Keratinocyte (primary cell): ENCODE data around the gene STAB2. TPM values are rescaled to one million over a fixed set of nuclear protein-coding genes. Genes with fewer than 3 reads are reported as not detected.

Experiments
- DNase-seq: peaks from one replicate; pipeline ENCODE4 v3.0.0-alpha.2; 2011; ENCODE audit warnings: low read depth, missing footprints, low spot score
- FAIRE-seq: peaks from 2 replicates; lab custom pipeline; 2011; peaks lifted over from hg19 to GRCh38; lab: Jason Lieb, UNC
- H2AFZ ChIP-seq: 2 replicates; pipeline ENCODE4 v1.6.0; 2012; ENCODE audit warnings: low read length, control low read depth, inconsistent platforms; ENCODE audit not compliant: control insufficient read depth
- H3K27ac ChIP-seq: 2 replicates; pipeline ENCODE4 v1.5.1; 2011; ENCODE audit warnings: low read length; ENCODE audit not compliant: control insufficient read depth, insufficient read depth
- H3K27me3 ChIP-seq: 3 replicates; pipeline ENCODE4 v1.6.0; 2011; ENCODE audit warnings: low read length; ENCODE audit not compliant: control insufficient read depth, insufficient read depth; ENCODE audit errors: extremely low read depth
- H3K36me3 ChIP-seq, 2 experiments: 2 replicates in 1 of 2; 3 replicates in 1 of 2; pipeline ENCODE4 v1.5.1; 2011; ENCODE audit warnings: low read length in 2 of 2, mild to moderate bottlenecking in 1 of 2; ENCODE audit not compliant: control insufficient read depth in 2 of 2, insufficient read depth in 2 of 2; ENCODE audit errors: extremely low read depth in 1 of 2
- H3K4me1 ChIP-seq: 3 replicates; pipeline ENCODE4 v1.5.1; 2011; ENCODE audit warnings: low read length; ENCODE audit not compliant: control insufficient read depth, insufficient read depth; ENCODE audit errors: extremely low read depth
- H3K4me2 ChIP-seq: 3 replicates; pipeline ENCODE4 v1.6.0; 2011; ENCODE audit warnings: low read depth, low read length; ENCODE audit not compliant: control insufficient read depth, insufficient read depth; ENCODE audit errors: extremely low read depth
- H3K4me3 ChIP-seq, 3 experiments: fragments of 200-600 bp in 1 of 3; sonication (generic) in 1 of 3; 2 replicates in 2 of 3; 3 replicates in 1 of 3; pipeline ENCODE4 v1.5.1; 2011 to 2016; ENCODE audit warnings: low read length in 3 of 3, mild to moderate bottlenecking in 3 of 3, control low read depth in 2 of 3, inconsistent platforms in 1 of 3, low read depth in 1 of 3, mixed read lengths in 1 of 3, mixed run types in 1 of 3, moderate library complexity in 1 of 3; ENCODE audit not compliant: control insufficient read depth in 2 of 3, insufficient read depth in 2 of 3; ENCODE audit errors: extremely low read depth in 1 of 3
- H3K79me2 ChIP-seq: 2 replicates; pipeline ENCODE4 v1.6.0; 2012; ENCODE audit warnings: low read length; ENCODE audit not compliant: control insufficient read depth, insufficient read depth
- H3K9ac ChIP-seq: 3 replicates; pipeline ENCODE4 v1.6.0; 2011; ENCODE audit warnings: low read length; ENCODE audit not compliant: control insufficient read depth, insufficient read depth; ENCODE audit errors: extremely low read depth
- H3K9me1 ChIP-seq: 3 replicates; pipeline ENCODE4 v1.6.0; 2011; ENCODE audit warnings: low read length; ENCODE audit not compliant: control insufficient read depth, insufficient read depth; ENCODE audit errors: extremely low read depth
- H3K9me3 ChIP-seq: 2 replicates; pipeline ENCODE4 v1.5.1; 2012; ENCODE audit warnings: low read depth, low read length; ENCODE audit not compliant: control insufficient read depth
- H4K20me1 ChIP-seq: 3 replicates; pipeline ENCODE4 v1.6.0; 2011; ENCODE audit warnings: low read length; ENCODE audit not compliant: control insufficient read depth, insufficient read depth; ENCODE audit errors: extremely low read depth
- EZH2 ChIP-seq: IDR thresholded peaks from one replicate; pipeline ENCODE4 v1.6.1; 2012; ENCODE audit warnings: inconsistent platforms, mild to moderate bottlenecking, low read length, moderate library complexity
- dilution Hi-C: fragments of 300-500 bp; cut with MboI; formaldehyde crosslinking; loops from one replicate; pipeline ENCODE4 v1.7.0; 2020; ENCODE audit warnings: low sequenced_read_pairs; ENCODE audit not compliant: extremely low pct_ligation_motif_present
- polyA plus RNA-seq, 5 experiments: library from polyadenylated mRNA; depleted of rRNA in 3 of 5; stranded (reverse) in 3 of 5; stranded (forward) in 1 of 5; unstranded in 1 of 5; fragments of >200 nt; gene quantifications; 1 replicate in 1 of 5; 2 replicates in 3 of 5; 3 replicates in 1 of 5; pipeline versions ENCODE4 v1.2.1 to v1.2.3, GENCODE V29; 2011 to 2012; ENCODE audit warnings: missing spikeins in 2 of 5, low read depth in 1 of 5, low replicate concordance in 1 of 5
- TF ChIP-seq, protein P1 (sequence below), 3 experiments: IDR thresholded peaks in 1 of 3; conservative IDR thresholded peaks in 1 of 3; optimal IDR thresholded peaks in 1 of 3; 2 replicates in 2 of 3; 3 replicates in 1 of 3; pipeline versions ENCODE3 to v1.5.1; 2011; ENCODE audit warnings: low read length in 3 of 3, mild to moderate bottlenecking in 3 of 3, moderate library complexity in 2 of 3, control low read depth in 1 of 3, inconsistent platforms in 1 of 3; ENCODE audit not compliant: insufficient read depth in 2 of 3; ENCODE audit errors: extremely low read depth in 1 of 3

STAB2 gene
- polyA plus RNA-seq, 1 donor (not counting 4 experiments of a cell fraction or from before 2014, with no cell fraction given) = not detected

GRCh38 chr12:103680591-103681141 is 93.6 kb downstream of the STAB2 start:
- no peaks in the 10 kb centered on the region for H3K9me1 ChIP-seq
- no peak overlapping the region for H3K4me3 ChIP-seq
- H3K36me3 ChIP-seq = no peaks in the 10 kb centered on the region
- H3K27ac ChIP-seq = no peak overlapping the region
- no peak overlapping the region for H3K9ac ChIP-seq
- no peaks in the 10 kb centered on the region for H4K20me1 ChIP-seq
- no peak for TF ChIP-seq EZH2
- TF ChIP-seq, protein P1, sequence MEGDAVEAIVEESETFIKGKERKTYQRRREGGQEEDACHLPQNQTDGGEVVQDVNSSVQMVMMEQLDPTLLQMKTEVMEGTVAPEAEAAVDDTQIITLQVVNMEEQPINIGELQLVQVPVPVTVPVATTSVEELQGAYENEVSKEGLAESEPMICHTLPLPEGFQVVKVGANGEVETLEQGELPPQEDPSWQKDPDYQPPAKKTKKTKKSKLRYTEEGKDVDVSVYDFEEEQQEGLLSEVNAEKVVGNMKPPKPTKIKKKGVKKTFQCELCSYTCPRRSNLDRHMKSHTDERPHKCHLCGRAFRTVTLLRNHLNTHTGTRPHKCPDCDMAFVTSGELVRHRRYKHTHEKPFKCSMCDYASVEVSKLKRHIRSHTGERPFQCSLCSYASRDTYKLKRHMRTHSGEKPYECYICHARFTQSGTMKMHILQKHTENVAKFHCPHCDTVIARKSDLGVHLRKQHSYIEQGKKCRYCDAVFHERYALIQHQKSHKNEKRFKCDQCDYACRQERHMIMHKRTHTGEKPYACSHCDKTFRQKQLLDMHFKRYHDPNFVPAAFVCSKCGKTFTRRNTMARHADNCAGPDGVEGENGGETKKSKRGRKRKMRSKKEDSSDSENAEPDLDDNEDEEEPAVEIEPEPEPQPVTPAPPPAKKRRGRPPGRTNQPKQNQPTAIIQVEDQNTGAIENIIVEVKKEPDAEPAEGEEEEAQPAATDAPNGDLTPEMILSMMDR (optimal IDR thresholded peaks at IDR 0.05 in 1 of 3, IDR thresholded peaks at IDR 0.05 in 1 of 3, conservative IDR thresholded peaks at IDR 0.05 in 1 of 3; ENCODE audit: extremely low read depth in 1 of 3, insufficient read depth in 2 of 3, low read length in 3 of 3) = no peak
- H2AFZ ChIP-seq = no peak overlapping the region
- no peaks in the 10 kb centered on the region for H3K4me1 ChIP-seq
- H3K27me3 ChIP-seq = peaks cover 4% of the 10 kb centered on the region
- H3K9me3 ChIP-seq = no peaks in the 10 kb centered on the region
- no peak overlapping the region for H3K4me2 ChIP-seq
- FAIRE-seq = no peak
- dilution Hi-C loops = no loop called here
- DNase-seq = no peak
- no peaks in the 10 kb centered on the region for H3K79me2 ChIP-seq

- H4K20me1 ChIP-seq = no peaks in the 10 kb centered on the region
- FAIRE-seq (no peak), DNase-seq (no peak)
- dilution Hi-C loops = no loop called here
- H3K9ac ChIP-seq = no peak overlapping the region
- no peak overlapping the region for H3K27ac ChIP-seq
- no peaks in the 10 kb centered on the region for H3K9me3 ChIP-seq
- H3K4me1 ChIP-seq = no peaks in the 10 kb centered on the region
- TF ChIP-seq, protein P1 (optimal IDR thresholded peaks at IDR 0.05 in 1 of 3, IDR thresholded peaks at IDR 0.05 in 1 of 3, conservative IDR thresholded peaks at IDR 0.05 in 1 of 3; ENCODE audit: extremely low read depth in 1 of 3, insufficient read depth in 2 of 3, low read length in 3 of 3) = no peak
- TF ChIP-seq EZH2 = no peak
- H3K4me2 ChIP-seq = no peak overlapping the region
- no peak overlapping the region for H3K4me3 ChIP-seq
- no peaks in the 10 kb centered on the region for H3K36me3 ChIP-seq
- no peaks in the 10 kb centered on the region for H3K79me2 ChIP-seq
- no peak overlapping the region for H2AFZ ChIP-seq
- peaks cover 4% of the 10 kb centered on the region for H3K27me3 ChIP-seq
- H3K9me1 ChIP-seq = no peaks in the 10 kb centered on the region
Observed at GRCh38 chr12:103686026-103686425, 99.0 kb downstream of the STAB2 start.
